OCI-LY3 (cell line): ENCODE data around the gene TCP11.

ENCODE experiments used
- CTCF ChIP-seq: fragments of 200-600, 300-600 bp; sonication (generic); IDR thresholded peaks from 2 replicates; pipeline ENCODE4 v1.5.1; 2014; ENCODE audit warnings: antibody characterized with exemption, low read length, low read depth
- EZH2phosphoT487 ChIP-seq: fragments of 200-600 bp; shearing (Covaris generic); IDR thresholded peaks from 2 replicates; pipeline ENCODE4 v1.6.1; 2018; ENCODE audit warnings: antibody characterized with exemption, mixed run types, low read depth

GRCh38 chr6:35181308-35181932 is 40.3 kb upstream of the TCP11 start:
- TF ChIP-seq CTCF = no peak
- no peak for TF ChIP-seq EZH2phosphoT487
